Measurements from ENCODE around the gene TMSB10.
"Not testable (repeated sequence)": the region's sequence is repeated elsewhere in the genome, so short reads cannot be mapped to it uniquely, and the experiment has no call there.

TMSB10 gene

DNA sequence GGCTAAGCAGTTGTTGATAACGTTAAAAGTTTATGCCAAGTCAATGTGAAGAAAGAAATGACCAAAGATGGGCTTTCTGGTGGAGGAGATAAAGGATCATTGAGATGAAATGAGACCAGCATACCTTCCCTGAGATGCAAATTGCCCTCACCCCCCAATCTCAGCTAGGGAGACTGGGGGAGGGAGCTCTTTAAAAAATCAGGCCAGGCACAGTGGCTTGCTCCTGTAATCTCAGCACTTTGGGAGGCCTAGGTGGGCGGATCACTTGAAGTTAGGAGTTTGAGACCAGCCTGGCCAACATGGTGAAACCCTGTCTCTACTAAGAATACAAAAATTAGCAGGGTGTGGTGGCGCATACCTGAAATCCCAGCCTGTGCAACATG, 34.6 kb downstream of the TMSB10 start:
- DNase-seq (ENCODE audit: low read depth), result no peak

DNA sequence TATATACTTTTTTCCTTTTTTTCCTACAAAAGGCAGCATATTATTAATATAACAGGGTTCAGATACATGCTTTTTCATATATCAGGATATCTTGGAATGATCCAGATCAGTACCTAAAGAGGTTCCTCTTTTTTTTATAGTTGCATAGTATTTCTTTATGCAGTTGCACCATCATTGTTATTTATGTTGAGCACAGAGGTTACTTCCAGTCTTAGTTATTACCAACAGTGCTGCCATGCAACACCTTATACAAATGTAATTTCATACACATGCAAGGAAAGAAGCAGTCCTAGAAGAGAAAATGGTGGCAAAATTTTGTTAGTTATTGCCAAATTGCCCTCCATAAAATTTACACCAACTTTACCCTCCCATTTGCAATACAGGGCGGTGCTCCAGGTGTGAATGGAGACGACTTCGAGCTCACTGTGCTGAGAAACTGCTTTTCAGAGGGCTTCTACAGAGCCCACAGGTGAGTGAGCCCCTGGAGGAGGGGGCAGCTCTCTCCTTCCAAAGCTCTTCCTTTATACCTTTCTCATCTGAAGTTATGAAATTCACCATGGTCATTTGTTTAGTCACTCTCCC, 35.5 kb downstream of the TMSB10 start:
- DNase-seq (ENCODE audit: low read depth), result no peak

DNA sequence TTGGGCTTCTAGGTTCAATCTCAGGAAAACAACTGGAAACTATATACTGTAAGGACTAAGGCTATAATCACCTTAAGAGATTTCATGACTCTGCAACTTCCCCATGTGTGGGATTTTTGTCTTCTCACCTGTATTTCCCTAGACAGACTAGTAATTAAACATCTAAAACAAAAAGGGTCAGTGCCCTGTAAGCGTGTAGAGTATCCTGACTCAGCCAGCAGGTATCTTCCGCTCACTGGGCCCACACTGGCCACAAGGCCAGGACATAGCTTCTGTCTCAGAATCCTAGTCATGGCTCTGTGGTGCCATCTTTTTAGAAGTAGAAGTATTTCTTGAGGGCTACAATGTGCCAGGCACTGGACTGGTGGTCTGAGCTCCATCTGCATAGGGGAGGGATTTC, 36.7 kb downstream of the TMSB10 start:
- no peak for DNase-seq (ENCODE audit: low read depth)

DNA sequence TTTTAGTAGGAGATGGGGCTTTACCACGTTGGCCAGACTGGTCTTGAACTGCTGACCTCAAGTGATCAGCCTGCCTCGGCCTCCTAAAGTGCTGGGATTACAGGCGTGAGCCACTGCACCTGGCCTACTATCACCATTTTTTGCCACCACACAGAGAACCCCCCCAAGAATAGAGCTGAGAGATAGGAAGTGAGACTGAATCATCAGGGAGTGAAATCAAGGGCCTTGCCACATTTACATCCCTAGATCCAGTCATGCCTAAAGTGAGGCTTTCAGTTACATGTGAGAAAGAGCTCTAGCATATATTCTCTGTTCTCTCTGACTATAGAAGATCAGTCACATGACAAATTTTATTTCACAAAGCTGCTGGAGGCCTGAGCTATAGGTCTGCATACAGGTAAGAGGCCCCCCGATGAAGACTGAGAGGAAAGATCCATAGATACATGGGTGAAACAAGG, 37.5 kb downstream of the TMSB10 start:
- no peak for DNase-seq (ENCODE audit: low read depth)

DNA sequence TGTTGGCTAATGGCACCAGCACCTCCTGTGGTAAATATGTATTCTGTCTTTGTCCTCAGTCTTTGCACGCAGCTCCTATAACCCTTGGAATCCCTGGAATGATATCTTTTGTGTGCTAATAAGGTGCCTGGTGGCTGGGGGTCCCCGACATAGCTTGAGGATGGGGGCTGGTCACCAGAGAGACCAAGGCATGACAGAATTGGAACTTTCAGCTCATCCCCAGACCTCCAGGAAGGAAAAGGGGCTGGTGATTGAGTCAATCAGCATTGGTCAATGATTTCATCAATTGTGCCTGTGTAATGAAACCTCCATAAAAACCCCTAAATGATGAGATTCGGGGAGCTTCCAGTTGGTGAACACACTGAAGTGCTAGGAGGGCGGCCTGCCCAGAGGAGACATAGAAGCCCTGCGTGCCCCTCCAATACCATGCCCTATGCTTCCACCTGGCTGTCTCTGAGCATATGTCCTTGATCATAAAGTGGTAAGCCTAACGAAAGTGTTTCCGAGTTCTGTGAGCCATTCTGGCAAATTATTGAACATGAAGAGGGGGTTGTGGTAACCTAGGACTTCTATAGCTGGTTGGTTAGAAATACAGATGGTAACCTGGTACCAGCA, 38.9 kb downstream of the TMSB10 start:
- no peak for DNase-seq (ENCODE audit: low read depth)

DNA sequence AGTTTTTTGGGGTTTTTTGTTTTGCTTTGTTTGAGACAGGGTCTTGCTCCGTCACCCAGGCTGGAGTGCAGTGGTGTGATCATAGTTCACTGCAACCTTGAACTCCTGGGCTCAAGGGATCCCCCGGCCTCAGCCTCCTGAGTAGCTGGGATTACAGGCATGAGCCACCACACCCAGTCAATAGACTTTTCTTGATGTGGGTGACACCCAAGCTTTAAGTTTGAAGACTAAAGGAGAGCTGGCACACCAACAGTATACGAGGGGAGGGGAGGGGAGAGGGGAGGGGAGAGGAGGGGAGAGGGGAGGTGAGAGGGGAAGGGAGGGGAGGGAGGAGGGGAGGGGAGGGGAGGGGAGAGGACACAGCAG, 40.4 kb downstream of the TMSB10 start:
- not testable (repeated sequence) for DNase-seq (ENCODE audit: low read depth)

DNA sequence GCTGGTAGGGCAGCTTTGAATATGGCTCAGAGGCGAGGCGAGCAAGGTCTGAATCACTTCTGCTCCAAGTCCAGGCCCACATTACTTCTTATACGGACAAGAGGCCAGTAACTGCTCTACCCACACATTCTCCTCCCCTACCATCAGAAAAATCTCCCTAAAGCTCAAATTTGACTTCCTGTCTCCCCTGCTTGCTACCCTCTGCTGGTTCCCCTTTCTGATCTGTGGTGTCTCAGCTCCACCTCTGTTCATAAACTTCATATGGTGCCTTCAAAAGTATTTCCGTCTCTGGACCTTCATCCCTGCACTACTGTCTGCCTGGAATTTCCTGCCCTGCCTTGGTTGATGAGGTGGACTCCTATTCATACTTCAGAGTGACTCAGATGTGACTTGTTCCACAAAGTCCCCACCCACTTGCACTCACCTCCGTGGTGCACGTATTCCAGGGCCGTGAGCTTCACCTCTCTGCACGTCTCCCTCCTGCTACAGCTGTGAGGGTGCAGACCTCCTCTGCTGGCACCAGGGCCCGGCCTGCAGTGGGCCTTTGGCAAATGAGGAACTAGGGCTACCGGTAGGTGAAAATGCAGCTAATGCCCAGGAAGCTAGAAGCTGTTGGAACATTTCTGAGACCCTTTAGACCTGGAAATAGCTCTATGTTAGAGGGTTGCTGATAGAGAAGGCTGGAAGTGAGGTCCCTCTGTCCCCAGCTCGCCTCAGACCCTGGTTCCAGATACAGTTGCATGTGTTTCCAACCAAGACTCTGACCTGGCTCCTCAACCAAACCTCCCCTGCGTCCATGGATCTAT, 41.0 kb downstream of the TMSB10 start:
- peak; percentile 50 for DNase-seq (ENCODE audit: low read depth)

DNA sequence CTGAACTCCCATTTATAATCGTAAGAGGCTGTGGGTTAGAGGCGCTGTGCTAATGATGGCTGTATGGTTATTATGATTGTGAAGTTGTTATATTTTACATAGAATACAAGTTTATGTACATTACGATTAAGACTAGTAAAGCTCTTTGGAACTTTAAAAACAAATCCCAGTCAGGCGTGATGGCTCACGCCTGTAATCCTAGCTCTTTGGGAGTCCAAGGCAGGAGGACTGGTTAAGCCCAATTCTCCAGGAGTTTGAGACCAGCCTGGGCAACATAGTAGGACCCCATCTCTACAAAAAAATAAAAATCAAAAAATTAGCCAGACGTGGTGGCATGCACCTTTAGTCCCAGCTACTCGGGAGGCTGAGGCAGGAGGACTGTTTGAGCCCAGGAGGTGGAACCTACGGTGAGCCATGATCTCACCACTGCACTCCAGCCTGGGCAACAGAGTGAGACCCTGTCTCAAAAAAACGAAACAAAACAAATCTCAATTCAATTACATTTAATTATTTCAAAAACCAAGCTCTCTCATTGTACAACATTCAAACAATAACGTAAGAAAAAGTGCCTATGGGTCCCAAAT, 41.6 kb downstream of the TMSB10 start:
- DNase-seq (ENCODE audit: low read depth), result no peak

DNA sequence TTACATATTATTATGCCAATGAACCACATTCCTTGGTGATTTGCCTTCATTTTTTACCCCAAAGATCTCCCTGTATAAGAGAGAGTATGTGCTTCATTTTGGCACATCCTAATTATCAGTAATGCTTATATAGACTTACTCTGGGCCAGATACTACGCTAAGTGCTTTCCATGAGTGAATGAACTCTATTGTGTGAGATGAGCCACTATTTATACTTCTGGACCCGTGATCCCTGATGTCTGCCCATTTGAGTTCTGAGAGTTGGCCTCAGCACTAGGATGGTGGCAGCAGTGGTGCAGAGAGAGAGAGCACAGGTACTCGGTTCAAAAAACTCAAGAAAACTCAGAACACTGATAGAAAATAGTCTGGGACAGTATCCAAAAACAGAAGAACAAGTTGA, 48.1 kb downstream of the TMSB10 start:
- no peak for DNase-seq (ENCODE audit: low read depth)

DNA sequence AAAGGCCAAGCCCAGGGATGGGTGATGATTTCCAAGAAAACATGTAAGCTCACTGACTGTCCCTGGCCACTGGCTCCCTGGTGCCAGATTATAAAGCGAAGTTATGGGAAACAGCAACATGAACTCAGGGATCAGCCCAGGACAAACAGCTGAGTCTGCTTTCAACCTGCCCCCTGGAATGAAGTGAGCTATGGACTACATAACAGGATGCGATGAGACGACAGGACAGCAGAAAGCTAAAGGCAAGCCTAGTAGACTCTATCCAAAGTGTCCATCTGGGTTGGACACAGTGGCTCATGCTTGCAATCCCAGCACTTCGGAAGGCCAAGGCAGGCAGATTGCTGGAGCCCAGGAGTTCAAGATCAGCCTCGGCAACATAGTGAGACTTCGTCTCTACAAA, 48.9 kb downstream of the TMSB10 start:
- no peak for DNase-seq (ENCODE audit: low read depth)
